ENCODE results near the gene BSND. TPM values are rescaled to one million over a fixed set of nuclear protein-coding genes. Genes with fewer than 3 reads are reported as not detected.

The BSND gene
- total RNA-seq, 1 experiment from 2014 or later, result not detected

- intact Hi-C loops (cut with micrococcal nuclease), result no loop called here
- H3K36me3 ChIP-seq (ENCODE audit: low read depth, low read length), result no peaks in the 10 kb centered on the region
These were observed 57.4 kb downstream of the BSND start for GRCh38 chr1:55055951-55056631.

GRCh38 chr1:55056632-55056992 lies 57.9 kb downstream of the BSND start:
- Histone ChIP-seq H2AFZ (ENCODE audit: low read length) (no peak overlapping the region), H3K36me3 (ENCODE audit: low read depth, low read length) (no peaks in the 10 kb centered on the region), H3K4me1 (ENCODE audit: insufficient read depth, low read length) (no peaks in the 10 kb centered on the region), H3K9ac (ENCODE audit: low read length) (no peak overlapping the region), H3K27ac (ENCODE audit: low read length) (no peak overlapping the region), H3F3A (ENCODE audit: low read length, unreplicated experiment) (no peaks in the 10 kb centered on the region), H3K79me2 (ENCODE audit: low read length) (no peaks in the 10 kb centered on the region), H3K9me3 (ENCODE audit: low read length) (no peaks in the 10 kb centered on the region), H3K9me2 (replicated peaks; ENCODE audit: low read length) (no peaks in the 10 kb centered on the region), H4K20me1 (ENCODE audit: low read length) (no peaks in the 10 kb centered on the region), H3K4me3 (ENCODE audit: low read length) (no peak overlapping the region), H3K4me2 (ENCODE audit: low read length) (no peak overlapping the region), H3K27me3 (ENCODE audit: low read length) (no peaks in the 10 kb centered on the region)
- DNase-seq (no peak), ATAC-seq (no peak)
- BruUV-seq (replicated peaks), result no TSS peak
- CTCF ChIA-PET, result no interaction called here
- intact Hi-C loops (cut with micrococcal nuclease), result no loop called here
- POLR2A ChIA-PET (ENCODE audit: unreplicated experiment), result no interaction called here
- TF ChIP-seq CTCF (conservative IDR thresholded peaks at IDR 0.05; ENCODE audit: low read depth, low read length), result no peak
- no peak for TF ChIP-seq EZH2 (IDR thresholded peaks at IDR 0.05; ENCODE audit: low read length, unreplicated experiment)
- no peak for TF ChIP-seq EZH2phosphoT487 (IDR thresholded peaks at IDR 0.05; ENCODE audit: borderline replicate concordance, low read length)

More at GRCh38 chr1:55055951-55056631, 57.4 kb downstream of the BSND start:
- Histone ChIP-seq H3K9ac (ENCODE audit: low read length) (no peak overlapping the region), H3K27me3 (ENCODE audit: low read length) (no peaks in the 10 kb centered on the region), H3F3A (ENCODE audit: low read length, unreplicated experiment) (no peaks in the 10 kb centered on the region), H4K20me1 (ENCODE audit: low read length) (no peaks in the 10 kb centered on the region), H3K9me3 (ENCODE audit: low read length) (no peaks in the 10 kb centered on the region), H3K9me2 (replicated peaks; ENCODE audit: low read length) (no peaks in the 10 kb centered on the region), H3K4me3 (ENCODE audit: low read length) (no peak overlapping the region), H3K4me2 (ENCODE audit: low read length) (no peak overlapping the region), H3K27ac (ENCODE audit: low read length) (no peak overlapping the region), H2AFZ (ENCODE audit: low read length) (no peak overlapping the region), H3K79me2 (ENCODE audit: low read length) (no peaks in the 10 kb centered on the region), H3K4me1 (ENCODE audit: insufficient read depth, low read length) (no peaks in the 10 kb centered on the region)
- DNase-seq (no peak), ATAC-seq (no peak)
- TF ChIP-seq CTCF (conservative IDR thresholded peaks at IDR 0.05; ENCODE audit: low read depth, low read length), result no peak
- TF ChIP-seq EZH2 (IDR thresholded peaks at IDR 0.05; ENCODE audit: low read length, unreplicated experiment), result no peak
- TF ChIP-seq EZH2phosphoT487 (IDR thresholded peaks at IDR 0.05; ENCODE audit: borderline replicate concordance, low read length), result no peak
- ChIA-PET POLR2A (ENCODE audit: unreplicated experiment) (no interaction called here), CTCF (no interaction called here)
- no TSS peak for BruUV-seq (replicated peaks)

GRCh38 chr1:55057270-55057955 lies 58.7 kb downstream of the BSND start:
- BruUV-seq (replicated peaks), result no TSS peak
- no peak for ATAC-seq
- H3K4me1 ChIP-seq (ENCODE audit: insufficient read depth, low read length), result no peaks in the 10 kb centered on the region
- no peak overlapping the region for H3K4me2 ChIP-seq (ENCODE audit: low read length)
- H3K9me2 ChIP-seq (replicated peaks; ENCODE audit: low read length), result no peaks in the 10 kb centered on the region
- POLR2A ChIA-PET (ENCODE audit: unreplicated experiment), result no interaction called here
- H4K20me1 ChIP-seq (ENCODE audit: low read length), result no peaks in the 10 kb centered on the region
- no peaks in the 10 kb centered on the region for H3K36me3 ChIP-seq (ENCODE audit: low read depth, low read length)
- H3K27ac ChIP-seq (ENCODE audit: low read length), result no peak overlapping the region
- no peaks in the 10 kb centered on the region for H3K79me2 ChIP-seq (ENCODE audit: low read length)
- TF ChIP-seq CTCF (conservative IDR thresholded peaks at IDR 0.05; ENCODE audit: low read depth, low read length), result no peak
- no peak for TF ChIP-seq EZH2phosphoT487 (IDR thresholded peaks at IDR 0.05; ENCODE audit: borderline replicate concordance, low read length)
- no peak for TF ChIP-seq EZH2 (IDR thresholded peaks at IDR 0.05; ENCODE audit: low read length, unreplicated experiment)
- H3K27me3 ChIP-seq (ENCODE audit: low read length), result no peaks in the 10 kb centered on the region
- CTCF ChIA-PET, result no interaction called here
- no peak for DNase-seq
- H3K4me3 ChIP-seq (ENCODE audit: low read length), result no peak overlapping the region
- H3K9me3 ChIP-seq (ENCODE audit: low read length), result no peaks in the 10 kb centered on the region
- no peak overlapping the region for H3K9ac ChIP-seq (ENCODE audit: low read length)
- H2AFZ ChIP-seq (ENCODE audit: low read length), result no peak overlapping the region
- H3F3A ChIP-seq (ENCODE audit: low read length, unreplicated experiment), result no peaks in the 10 kb centered on the region
- intact Hi-C loops (cut with micrococcal nuclease), result no loop called here

Measured in PC-3 (cell line).